Osteocyte (in vitro differentiated cells): Measurements from ENCODE around the gene CBX6. TPM values are rescaled to one million over a fixed set of nuclear protein-coding genes. Genes with fewer than 3 reads are reported as not detected.

Experiments used
- DNase-seq: peaks from one replicate; pipeline ENCODE4 v3.0.0; 2021; ENCODE audit warnings: mixed read lengths; ENCODE audit not compliant: unreplicated experiment; ENCODE audit errors: extremely low spot score
- H3K27ac Mint-ChIP-seq: one replicate; pipeline ENCODE4 v1.8.0; 2021; ENCODE audit warnings: mild to moderate bottlenecking, mixed read lengths; ENCODE audit not compliant: unreplicated experiment
- H3K27me3 Mint-ChIP-seq: one replicate; pipeline ENCODE4 v1.8.0; 2021; ENCODE audit warnings: mixed read lengths; ENCODE audit not compliant: unreplicated experiment
- H3K36me3 Mint-ChIP-seq: one replicate; pipeline ENCODE4 v1.8.0; 2021; ENCODE audit warnings: mixed read lengths; ENCODE audit not compliant: unreplicated experiment
- H3K4me1 Mint-ChIP-seq: one replicate; pipeline ENCODE4 v1.8.0; 2021; ENCODE audit warnings: mixed read lengths; ENCODE audit not compliant: unreplicated experiment
- H3K4me3 Mint-ChIP-seq: one replicate; pipeline ENCODE4 v1.8.0; 2021; ENCODE audit warnings: mild to moderate bottlenecking, moderate library complexity, mixed read lengths; ENCODE audit not compliant: unreplicated experiment
- H3K9me3 Mint-ChIP-seq: one replicate; pipeline ENCODE4 v1.8.0; 2021; ENCODE audit warnings: mixed read lengths; ENCODE audit not compliant: unreplicated experiment
- total RNA-seq: library from RNA; stranded (reverse); gene quantifications from 2 replicates; pipeline ENCODE4 v1.2.1, GENCODE V29; 2021
- TF ChIP-seq, protein P1 (sequence below): fragments of 200-600 bp; sonication (generic); IDR thresholded peaks from 2 replicates; pipeline ENCODE4 v1.5.0; 2021; ENCODE audit warnings: antibody characterized with exemption, mild to moderate bottlenecking, moderate library complexity

Gene CBX6
- total RNA-seq, 1 donor from 2014 or later, result 86.2 TPM

DNA sequence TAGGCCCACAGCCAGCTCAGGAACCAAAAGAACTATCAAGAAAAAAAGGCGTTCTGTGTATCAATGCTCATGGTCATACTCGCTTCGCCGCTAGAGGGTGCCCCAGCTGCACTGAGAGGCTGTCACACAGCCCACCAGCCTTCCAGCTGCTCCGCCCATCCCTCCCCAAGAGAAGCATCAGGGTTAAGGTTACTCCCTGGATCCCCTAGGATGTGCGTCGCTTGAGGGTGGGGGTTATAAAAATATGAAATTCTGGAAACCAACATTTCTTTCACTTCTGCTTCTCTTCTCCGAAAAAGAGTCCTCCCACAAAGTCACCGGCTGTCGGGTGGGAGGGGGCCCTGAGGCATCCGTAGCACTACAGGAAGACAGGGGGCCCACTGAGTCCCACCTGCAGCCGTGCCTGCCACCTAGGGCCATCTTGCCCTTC is 1.7 kb downstream of the CBX6 start:
- H3K27ac Mint-ChIP-seq, result peak overlapping the region; percentile 87
- no peaks in the 10 kb centered on the region for H3K9me3 Mint-ChIP-seq
- peaks cover 7% of the 10 kb centered on the region for H3K36me3 Mint-ChIP-seq
- H3K4me3 Mint-ChIP-seq, result peak overlapping the region; percentile 86
- peaks cover 14% of the 10 kb centered on the region for H3K27me3 Mint-ChIP-seq
- TF ChIP-seq, protein P1, sequence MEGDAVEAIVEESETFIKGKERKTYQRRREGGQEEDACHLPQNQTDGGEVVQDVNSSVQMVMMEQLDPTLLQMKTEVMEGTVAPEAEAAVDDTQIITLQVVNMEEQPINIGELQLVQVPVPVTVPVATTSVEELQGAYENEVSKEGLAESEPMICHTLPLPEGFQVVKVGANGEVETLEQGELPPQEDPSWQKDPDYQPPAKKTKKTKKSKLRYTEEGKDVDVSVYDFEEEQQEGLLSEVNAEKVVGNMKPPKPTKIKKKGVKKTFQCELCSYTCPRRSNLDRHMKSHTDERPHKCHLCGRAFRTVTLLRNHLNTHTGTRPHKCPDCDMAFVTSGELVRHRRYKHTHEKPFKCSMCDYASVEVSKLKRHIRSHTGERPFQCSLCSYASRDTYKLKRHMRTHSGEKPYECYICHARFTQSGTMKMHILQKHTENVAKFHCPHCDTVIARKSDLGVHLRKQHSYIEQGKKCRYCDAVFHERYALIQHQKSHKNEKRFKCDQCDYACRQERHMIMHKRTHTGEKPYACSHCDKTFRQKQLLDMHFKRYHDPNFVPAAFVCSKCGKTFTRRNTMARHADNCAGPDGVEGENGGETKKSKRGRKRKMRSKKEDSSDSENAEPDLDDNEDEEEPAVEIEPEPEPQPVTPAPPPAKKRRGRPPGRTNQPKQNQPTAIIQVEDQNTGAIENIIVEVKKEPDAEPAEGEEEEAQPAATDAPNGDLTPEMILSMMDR, result peak; percentile 97
- peaks cover 23% of the 10 kb centered on the region for H3K4me1 Mint-ChIP-seq
- DNase-seq, result peak; percentile 93

DNA sequence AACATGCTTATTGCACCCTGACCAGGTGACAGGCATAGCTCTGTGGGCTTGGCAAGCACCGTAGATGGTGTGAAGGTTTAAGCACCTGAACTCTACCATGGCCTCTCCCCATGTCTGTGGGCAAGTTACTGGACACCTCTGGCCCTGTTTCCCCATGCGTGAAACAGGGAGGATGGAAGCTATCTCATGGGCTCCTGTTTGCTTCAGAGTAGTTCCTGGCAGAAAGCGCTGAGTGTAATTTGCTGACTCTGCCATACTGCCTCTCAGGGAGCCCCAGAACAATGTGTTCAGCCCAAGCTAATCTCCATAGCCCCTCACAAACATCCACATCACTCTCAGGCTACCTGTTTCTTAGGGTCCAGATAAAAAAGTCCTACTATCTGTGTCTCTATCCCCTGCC is 2.4 kb downstream of the CBX6 start:
- TF ChIP-seq, protein P1, result no peak
- Mint-ChIP-seq H3K4me1 (peaks cover 23% of the 10 kb centered on the region), H3K4me3 (no peak overlapping the region), H3K27ac (peak overlapping the region; percentile 87), H3K27me3 (peaks cover 8% of the 10 kb centered on the region), H3K36me3 (peaks cover 7% of the 10 kb centered on the region), H3K9me3 (no peaks in the 10 kb centered on the region)
- DNase-seq, result no peak

DNA sequence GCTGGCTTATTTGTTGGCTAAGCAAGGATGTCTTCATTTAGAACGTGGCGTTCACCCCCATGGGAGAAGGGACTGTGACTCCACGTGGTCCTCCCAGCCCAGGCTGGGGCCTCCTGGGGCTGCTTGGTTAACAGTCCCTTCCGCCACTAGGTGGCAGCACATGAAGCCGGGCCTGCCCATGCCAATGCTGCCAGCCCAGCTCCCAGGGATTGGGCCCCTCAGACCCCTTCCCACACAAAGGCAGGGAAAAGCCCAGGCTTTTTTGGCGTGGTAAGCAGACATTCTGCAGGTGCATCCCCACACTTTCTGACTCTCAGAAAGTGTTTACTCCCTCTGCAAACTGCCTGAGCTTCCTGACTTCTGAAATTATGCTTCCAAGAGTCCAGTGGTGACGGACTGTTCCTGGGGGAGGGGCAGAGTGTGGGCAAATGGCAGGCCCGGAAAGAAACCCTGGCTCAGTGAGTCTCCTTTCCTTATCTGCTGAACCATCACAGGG is 3.1 kb downstream of the CBX6 start:
- peak; percentile 95 for DNase-seq
- no peak overlapping the region for H3K4me3 Mint-ChIP-seq
- peaks cover 6% of the 10 kb centered on the region for H3K27me3 Mint-ChIP-seq
- TF ChIP-seq, protein P1, result peak; percentile 93
- no peak overlapping the region for H3K27ac Mint-ChIP-seq
- peaks cover 10% of the 10 kb centered on the region for H3K36me3 Mint-ChIP-seq
- no peaks in the 10 kb centered on the region for H3K9me3 Mint-ChIP-seq
- H3K4me1 Mint-ChIP-seq, result peaks cover 25% of the 10 kb centered on the region

DNA sequence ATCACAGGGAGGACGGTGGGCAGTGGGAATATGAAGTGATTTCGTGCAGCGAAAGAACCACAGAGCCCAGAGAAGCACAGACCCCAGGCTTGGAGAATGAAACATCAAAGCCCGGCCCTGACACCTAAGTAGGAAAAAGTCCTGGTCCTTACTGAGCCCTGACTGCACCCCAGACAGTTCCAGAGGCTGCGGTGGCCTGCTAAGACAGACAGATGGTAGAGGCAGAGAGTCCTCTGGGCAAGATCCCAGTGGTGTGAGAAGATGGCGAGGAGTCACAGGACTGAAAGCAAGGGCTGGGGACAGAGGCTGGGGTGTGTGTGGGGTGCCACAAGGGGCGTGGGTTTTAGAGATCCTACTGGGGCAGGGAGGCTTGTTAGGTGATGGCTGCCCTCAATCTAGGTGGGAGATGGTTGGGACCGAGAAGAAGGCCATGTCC is 3.7 kb downstream of the CBX6 start:
- H3K4me3 Mint-ChIP-seq, result no peak overlapping the region
- peaks cover 10% of the 10 kb centered on the region for H3K36me3 Mint-ChIP-seq
- H3K27me3 Mint-ChIP-seq, result peaks cover under 1% of the 10 kb centered on the region
- TF ChIP-seq, protein P1, result no peak
- no peak overlapping the region for H3K27ac Mint-ChIP-seq
- no peaks in the 10 kb centered on the region for H3K9me3 Mint-ChIP-seq
- no peak for DNase-seq
- peaks cover 23% of the 10 kb centered on the region for H3K4me1 Mint-ChIP-seq

DNA sequence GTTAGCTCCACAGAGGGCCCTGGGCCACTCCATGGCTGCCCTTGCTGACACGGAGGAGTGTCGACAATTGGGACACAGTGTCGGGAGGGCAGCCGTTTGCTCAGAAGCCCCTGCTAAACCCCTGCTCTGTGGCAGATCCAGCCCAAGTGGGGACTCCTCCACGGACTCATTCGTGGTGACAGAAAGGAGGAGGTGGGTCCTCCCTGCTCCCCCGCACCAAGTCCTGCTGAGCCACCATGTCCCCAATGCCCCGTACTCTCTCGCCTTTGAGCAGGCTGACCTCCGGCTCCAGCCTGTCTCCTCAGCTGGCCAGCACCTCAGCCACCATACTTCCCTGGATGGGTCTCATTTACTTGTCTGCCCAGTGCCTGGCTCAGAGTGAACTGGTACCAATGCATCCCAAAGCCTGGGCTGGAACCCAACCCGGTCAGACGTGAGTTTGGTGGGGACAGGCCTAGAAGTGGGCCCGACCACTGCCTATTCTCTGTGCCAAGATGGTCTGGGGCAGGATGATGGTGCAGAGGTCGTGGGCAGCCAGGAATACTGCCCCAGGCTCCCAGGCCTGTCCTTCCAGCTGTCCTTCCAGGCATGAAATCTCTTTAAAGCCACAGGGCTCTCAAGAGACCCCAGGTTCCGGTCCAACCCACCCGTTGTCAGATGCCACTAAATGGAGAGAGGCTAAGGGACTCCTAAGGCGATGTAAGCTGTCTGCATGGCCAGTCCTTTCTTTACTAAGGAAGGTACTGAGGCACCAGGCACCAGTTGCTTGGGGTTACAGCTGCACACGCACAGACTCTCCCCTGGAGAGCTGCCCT is 4.3 kb downstream of the CBX6 start:
- no peak overlapping the region for H3K27ac Mint-ChIP-seq
- H3K9me3 Mint-ChIP-seq, result no peaks in the 10 kb centered on the region
- H3K4me1 Mint-ChIP-seq, result peaks cover 22% of the 10 kb centered on the region
- no peak for DNase-seq
- no peaks in the 10 kb centered on the region for H3K27me3 Mint-ChIP-seq
- TF ChIP-seq, protein P1, result no peak
- peaks cover 10% of the 10 kb centered on the region for H3K36me3 Mint-ChIP-seq
- H3K4me3 Mint-ChIP-seq, result no peak overlapping the region
